DOHH2 (cell line): ENCODE measurements around the gene OMP.

Experiments
- H3F3A ChIP-seq: fragments of 200-600 bp; sonication (generic), shearing (Covaris generic); 2 replicates; pipeline ENCODE4 v1.6.0; 2016; ENCODE audit warnings: antibody characterized with exemption, mild to moderate bottlenecking; ENCODE audit not compliant: control insufficient read depth, insufficient read depth
- H3K27ac ChIP-seq: fragments of 200-600 bp; sonication (generic); 2 replicates; pipeline ENCODE4 v1.5.1; 2014; ENCODE audit warnings: low read depth, mild to moderate bottlenecking, low read length, moderate library complexity
- H3K27me3 ChIP-seq: fragments of 200-600 bp; sonication (generic); 2 replicates; pipeline ENCODE4 v1.6.1; 2014; ENCODE audit warnings: mild to moderate bottlenecking, low read length, mixed read lengths; ENCODE audit not compliant: control insufficient read depth
- H3K36me3 ChIP-seq: fragments of 200-600 bp; sonication (generic); 2 replicates; pipeline ENCODE4 v1.6.1; 2014; ENCODE audit warnings: mild to moderate bottlenecking, low read length, moderate library complexity, mixed read lengths; ENCODE audit not compliant: control insufficient read depth
- H3K4me1 ChIP-seq: fragments of 200-600 bp; sonication (generic); 2 replicates; pipeline ENCODE4 v1.6.1; 2014; ENCODE audit warnings: mild to moderate bottlenecking, low read length, mixed read lengths; ENCODE audit not compliant: control insufficient read depth
- H3K4me2 ChIP-seq: fragments of 200-600 bp; sonication (generic); 2 replicates; pipeline ENCODE4 v1.6.0; 2014; ENCODE audit warnings: mild to moderate bottlenecking, low read length, moderate library complexity
- H3K4me3 ChIP-seq: fragments of 200-600 bp; sonication (generic); 2 replicates; pipeline ENCODE4 v1.5.1; 2014; ENCODE audit warnings: mild to moderate bottlenecking, low read length, mixed read lengths
- H3K79me2 ChIP-seq: fragments of 200-600 bp; sonication (generic); 2 replicates; pipeline ENCODE4 v1.6.1; 2014; ENCODE audit warnings: mild to moderate bottlenecking, low read length, mixed read lengths; ENCODE audit not compliant: control insufficient read depth
- H3K9me2 ChIP-seq: fragments of 200-600 bp; sonication (generic); replicated peaks from 2 replicates; pipeline ENCODE4 v1.6.1; 2014; ENCODE audit warnings: mild to moderate bottlenecking, low read length, mixed read lengths; ENCODE audit not compliant: control insufficient read depth
- H3K9me3 ChIP-seq: fragments of 200-600 bp; sonication (generic); 2 replicates; pipeline ENCODE4 v1.6.1; 2014; ENCODE audit warnings: antibody characterized with exemption, low read length, mixed read lengths; ENCODE audit not compliant: control insufficient read depth, insufficient read depth
- H4K20me1 ChIP-seq: fragments of 200-600 bp; sonication (generic); 2 replicates; pipeline ENCODE4 v1.6.0; 2014; ENCODE audit warnings: low read depth, mild to moderate bottlenecking, antibody characterized with exemption, low read length, moderate library complexity; ENCODE audit not compliant: control insufficient read depth, insufficient read depth
- EZH2phosphoT487 ChIP-seq: fragments of 200-600 bp; sonication (generic); IDR thresholded peaks from 2 replicates; pipeline ENCODE4 v1.6.1; 2017; ENCODE audit warnings: borderline replicate concordance, mild to moderate bottlenecking, antibody characterized with exemption, low read length, moderate library complexity, mixed read lengths
- TF ChIP-seq, protein P1 (sequence below): fragments of 200-600 bp; sonication (generic); IDR thresholded peaks from one replicate; pipeline ENCODE4 v1.5.1; 2014; ENCODE audit warnings: antibody characterized with exemption, mild to moderate bottlenecking, low read depth, low read length; ENCODE audit not compliant: poor library complexity, severe bottlenecking

OMP gene

GRCh38 chr11:77118971-77119370 is 16.3 kb downstream of the OMP start:
- no peaks in the 10 kb centered on the region for H3F3A ChIP-seq

GRCh38 chr11:77119531-77119936 is 16.9 kb downstream of the OMP start:
- no peak overlapping the region for H3K27ac ChIP-seq
- no peaks in the 10 kb centered on the region for H3K4me1 ChIP-seq
- TF ChIP-seq EZH2phosphoT487 = no peak
- TF ChIP-seq, protein P1, sequence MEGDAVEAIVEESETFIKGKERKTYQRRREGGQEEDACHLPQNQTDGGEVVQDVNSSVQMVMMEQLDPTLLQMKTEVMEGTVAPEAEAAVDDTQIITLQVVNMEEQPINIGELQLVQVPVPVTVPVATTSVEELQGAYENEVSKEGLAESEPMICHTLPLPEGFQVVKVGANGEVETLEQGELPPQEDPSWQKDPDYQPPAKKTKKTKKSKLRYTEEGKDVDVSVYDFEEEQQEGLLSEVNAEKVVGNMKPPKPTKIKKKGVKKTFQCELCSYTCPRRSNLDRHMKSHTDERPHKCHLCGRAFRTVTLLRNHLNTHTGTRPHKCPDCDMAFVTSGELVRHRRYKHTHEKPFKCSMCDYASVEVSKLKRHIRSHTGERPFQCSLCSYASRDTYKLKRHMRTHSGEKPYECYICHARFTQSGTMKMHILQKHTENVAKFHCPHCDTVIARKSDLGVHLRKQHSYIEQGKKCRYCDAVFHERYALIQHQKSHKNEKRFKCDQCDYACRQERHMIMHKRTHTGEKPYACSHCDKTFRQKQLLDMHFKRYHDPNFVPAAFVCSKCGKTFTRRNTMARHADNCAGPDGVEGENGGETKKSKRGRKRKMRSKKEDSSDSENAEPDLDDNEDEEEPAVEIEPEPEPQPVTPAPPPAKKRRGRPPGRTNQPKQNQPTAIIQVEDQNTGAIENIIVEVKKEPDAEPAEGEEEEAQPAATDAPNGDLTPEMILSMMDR = no peak
- no peaks in the 10 kb centered on the region for H3F3A ChIP-seq
- no peak overlapping the region for H3K4me3 ChIP-seq
- H3K9me2 ChIP-seq = no peaks in the 10 kb centered on the region
- H3K27me3 ChIP-seq = no peaks in the 10 kb centered on the region
- H3K9me3 ChIP-seq = no peaks in the 10 kb centered on the region
- no peak overlapping the region for H3K4me2 ChIP-seq
- no peaks in the 10 kb centered on the region for H3K79me2 ChIP-seq
- H3K36me3 ChIP-seq = no peaks in the 10 kb centered on the region
- H4K20me1 ChIP-seq = no peaks in the 10 kb centered on the region

More at GRCh38 chr11:77118971-77119370, 16.3 kb downstream of the OMP start:
- Histone ChIP-seq H3K9me2 (no peaks in the 10 kb centered on the region), H3K4me3 (no peak overlapping the region), H3K4me1 (no peaks in the 10 kb centered on the region), H3K79me2 (no peaks in the 10 kb centered on the region), H4K20me1 (no peaks in the 10 kb centered on the region), H3K9me3 (no peaks in the 10 kb centered on the region), H3K27me3 (no peaks in the 10 kb centered on the region), H3K36me3 (no peaks in the 10 kb centered on the region), H3K27ac (no peak overlapping the region), H3K4me2 (no peak overlapping the region)
- TF ChIP-seq, protein P1 = no peak
- TF ChIP-seq EZH2phosphoT487 = no peak

DNA sequence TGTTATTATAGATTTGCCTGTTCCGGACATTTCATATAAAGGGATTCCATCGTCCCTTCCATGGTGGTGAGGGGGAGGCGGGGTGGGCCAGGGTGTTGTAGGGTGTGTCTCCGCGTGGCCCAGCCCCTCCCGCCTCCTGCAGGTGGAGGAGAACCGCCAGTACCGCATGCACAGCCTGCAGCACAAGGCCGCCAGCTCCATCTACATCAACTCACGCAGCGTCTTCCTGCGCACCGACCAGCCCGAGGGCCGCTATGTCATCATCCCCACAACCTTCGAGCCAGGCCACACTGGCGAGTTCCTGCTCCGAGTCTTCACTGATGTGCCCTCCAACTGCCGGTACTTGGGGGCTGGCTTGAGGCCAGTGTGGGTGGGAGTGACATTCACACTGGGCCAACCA is 17.9 kb downstream of the OMP start:
- Histone ChIP-seq H3K27me3 (no peaks in the 10 kb centered on the region), H3F3A (no peaks in the 10 kb centered on the region), H4K20me1 (no peaks in the 10 kb centered on the region), H3K4me3 (no peak overlapping the region), H3K4me1 (no peaks in the 10 kb centered on the region), H3K36me3 (no peaks in the 10 kb centered on the region), H3K27ac (no peak overlapping the region), H3K79me2 (no peaks in the 10 kb centered on the region), H3K4me2 (no peak overlapping the region), H3K9me2 (no peaks in the 10 kb centered on the region), H3K9me3 (no peaks in the 10 kb centered on the region)
- no peak for TF ChIP-seq EZH2phosphoT487
- TF ChIP-seq, protein P1 = no peak
